Hematopoietic multipotent progenitor cell treated with erythropoietin and hydrocortisone succinate and interleukin-3 and kit ligand, for 15 days (in vitro differentiated cells): ENCODE data around the gene PTPN14.

Source experiments
- DNase-seq: peaks from one replicate; pipeline ENCODE4 v3.0.0-alpha.2; 2015; ENCODE audit warnings: low spot score

The PTPN14 gene

GRCh38 chr1:214568328-214568727, 16.9 kb upstream of the PTPN14 start:
- DNase-seq = no peak

GRCh38 chr1:214567481-214567980, 16.1 kb upstream of the PTPN14 start:
- no peak for DNase-seq

- DNase-seq = no peak
Observed at GRCh38 chr1:214566158-214567104, 15.0 kb upstream of the PTPN14 start.

GRCh38 chr1:214565310-214565709, 13.9 kb upstream of the PTPN14 start:
- DNase-seq = no peak

GRCh38 chr1:214563881-214564280, 12.5 kb upstream of the PTPN14 start:
- DNase-seq = no peak

GRCh38 chr1:214557952-214558735, 6.7 kb upstream of the PTPN14 start:
- no peak for DNase-seq

GRCh38 chr1:214553142-214553710, 1.8 kb upstream of the PTPN14 start:
- no peak for DNase-seq

GRCh38 chr1:214552174-214552608, 789 bp upstream of the PTPN14 start:
- no peak for DNase-seq

- DNase-seq = no peak
Observed at GRCh38 chr1:214550857-214551435, 456 bp downstream of the PTPN14 start.

GRCh38 chr1:214550013-214550856, 1.2 kb downstream of the PTPN14 start:
- no peak for DNase-seq

- no peak for DNase-seq
Observed at GRCh38 chr1:214549604-214550003, 1.8 kb downstream of the PTPN14 start.

GRCh38 chr1:214548988-214549387, 2.4 kb downstream of the PTPN14 start:
- DNase-seq = no peak

GRCh38 chr1:214548271-214548670, 3.1 kb downstream of the PTPN14 start:
- DNase-seq = no peak

GRCh38 chr1:214547747-214548146, 3.7 kb downstream of the PTPN14 start:
- no peak for DNase-seq

GRCh38 chr1:214546886-214547641, 4.3 kb downstream of the PTPN14 start:
- DNase-seq = no peak

- no peak for DNase-seq
Observed at GRCh38 chr1:214546084-214546483, 5.3 kb downstream of the PTPN14 start.

GRCh38 chr1:214545293-214545692, 6.1 kb downstream of the PTPN14 start:
- no peak for DNase-seq

- no peak for DNase-seq
Observed at GRCh38 chr1:214544791-214545190, 6.6 kb downstream of the PTPN14 start.

- no peak for DNase-seq
Observed at GRCh38 chr1:214542275-214543199, 8.9 kb downstream of the PTPN14 start.
